GM10266 (cell line): ENCODE measurements around the gene CHST11.

Source experiments
- DNase-seq: peaks from one replicate; pipeline ENCODE4 v3.0.0; 2012; ENCODE audit errors: extremely low spot score
- TF ChIP-seq, protein P1 (sequence below): IDR thresholded peaks from 2 replicates; pipeline ENCODE4 v1.5.1; 2012; ENCODE audit warnings: mild to moderate bottlenecking, low read depth; ENCODE audit not compliant: control insufficient read depth, insufficient read depth; ENCODE audit errors: missing control alignments

Gene CHST11

DNA sequence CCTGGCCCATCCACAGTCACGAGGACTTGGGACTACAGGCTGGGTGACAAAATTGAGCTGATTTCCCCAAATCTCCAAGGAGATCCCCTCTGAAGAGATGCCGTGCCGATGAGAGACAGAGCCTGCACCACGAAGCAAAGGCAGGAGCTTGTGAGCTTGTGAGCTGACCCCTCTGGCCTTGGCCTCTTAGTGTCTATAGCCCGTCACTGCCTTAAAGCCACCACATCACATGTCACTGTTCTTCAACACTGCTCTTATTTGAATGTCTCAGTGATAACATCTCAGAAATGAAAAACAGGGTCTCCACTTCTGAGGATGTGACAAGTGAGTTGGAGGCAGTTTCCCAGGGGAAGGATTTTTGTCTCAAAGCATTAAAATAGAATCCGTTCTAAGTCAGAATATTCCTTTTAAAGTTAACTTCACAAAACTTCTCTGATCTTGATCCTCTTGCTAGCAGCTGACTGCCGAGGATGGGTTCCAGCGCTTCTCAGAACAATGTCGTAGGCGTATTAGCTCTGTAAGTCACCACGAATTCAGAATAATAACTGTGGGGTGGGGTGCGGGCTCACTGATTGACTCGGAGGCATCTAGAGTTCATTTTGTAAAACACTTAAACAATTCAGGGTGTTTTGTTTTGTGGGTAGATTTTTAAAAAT lies 37.5 kb downstream of the CHST11 start:
- TF ChIP-seq, protein P1, sequence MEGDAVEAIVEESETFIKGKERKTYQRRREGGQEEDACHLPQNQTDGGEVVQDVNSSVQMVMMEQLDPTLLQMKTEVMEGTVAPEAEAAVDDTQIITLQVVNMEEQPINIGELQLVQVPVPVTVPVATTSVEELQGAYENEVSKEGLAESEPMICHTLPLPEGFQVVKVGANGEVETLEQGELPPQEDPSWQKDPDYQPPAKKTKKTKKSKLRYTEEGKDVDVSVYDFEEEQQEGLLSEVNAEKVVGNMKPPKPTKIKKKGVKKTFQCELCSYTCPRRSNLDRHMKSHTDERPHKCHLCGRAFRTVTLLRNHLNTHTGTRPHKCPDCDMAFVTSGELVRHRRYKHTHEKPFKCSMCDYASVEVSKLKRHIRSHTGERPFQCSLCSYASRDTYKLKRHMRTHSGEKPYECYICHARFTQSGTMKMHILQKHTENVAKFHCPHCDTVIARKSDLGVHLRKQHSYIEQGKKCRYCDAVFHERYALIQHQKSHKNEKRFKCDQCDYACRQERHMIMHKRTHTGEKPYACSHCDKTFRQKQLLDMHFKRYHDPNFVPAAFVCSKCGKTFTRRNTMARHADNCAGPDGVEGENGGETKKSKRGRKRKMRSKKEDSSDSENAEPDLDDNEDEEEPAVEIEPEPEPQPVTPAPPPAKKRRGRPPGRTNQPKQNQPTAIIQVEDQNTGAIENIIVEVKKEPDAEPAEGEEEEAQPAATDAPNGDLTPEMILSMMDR: no peak
- no peak for DNase-seq

DNA sequence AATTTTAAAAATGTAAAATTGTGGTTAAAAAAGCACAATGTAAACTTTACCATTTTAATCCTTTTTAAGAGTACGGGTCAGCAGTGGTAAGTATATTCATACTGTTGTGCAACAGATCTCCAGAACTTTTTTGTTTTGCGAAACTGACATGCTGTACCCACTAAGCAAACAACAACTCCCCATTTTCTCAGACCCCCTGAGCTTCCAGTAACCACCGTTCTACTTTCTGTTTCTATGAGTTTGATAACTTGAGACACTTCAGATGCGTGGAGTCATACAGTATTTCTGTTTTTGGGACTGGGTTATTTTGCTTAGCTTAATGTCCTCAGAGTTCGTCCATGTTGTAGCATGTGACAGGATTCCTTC lies 38.0 kb downstream of the CHST11 start:
- TF ChIP-seq, protein P1: no peak
- DNase-seq: no peak

DNA sequence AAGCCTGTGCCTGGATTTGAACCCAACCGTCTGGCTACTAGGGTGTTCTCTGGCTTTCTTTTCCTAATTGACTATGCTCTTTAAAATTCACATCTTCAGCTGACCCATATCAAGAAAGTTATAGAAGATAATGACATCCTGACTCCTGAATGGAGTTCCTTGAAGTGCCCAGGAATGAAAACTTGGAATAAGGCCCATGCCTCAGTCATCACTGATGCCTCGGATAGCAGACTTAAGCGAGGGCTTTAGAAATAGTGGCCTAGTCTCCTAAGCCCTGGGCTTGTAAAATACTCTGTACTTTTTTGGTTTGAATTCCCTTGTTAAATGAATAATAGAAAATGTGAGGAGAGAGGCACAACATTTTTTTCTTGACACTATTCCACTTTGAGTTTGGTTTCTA lies 39.0 kb downstream of the CHST11 start:
- TF ChIP-seq, protein P1: no peak
- no peak for DNase-seq

DNA sequence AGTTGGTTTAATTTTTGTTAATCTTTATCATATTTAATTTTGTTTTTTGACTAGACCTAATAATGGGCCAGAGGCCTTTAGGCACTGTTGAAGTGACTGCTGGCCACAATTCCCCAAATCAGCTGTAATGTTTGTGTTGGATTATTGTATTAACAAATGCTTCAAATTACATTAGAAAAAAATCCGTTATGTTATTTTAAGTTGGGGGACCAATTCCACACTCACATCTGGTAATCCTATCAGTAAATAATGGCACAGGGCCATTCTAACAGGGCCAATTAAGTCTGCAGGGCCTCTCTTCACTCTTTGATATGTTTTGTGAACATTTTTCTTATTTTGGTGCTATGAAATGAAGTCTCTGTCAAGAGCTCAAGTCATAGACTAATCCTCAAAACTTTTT lies 39.6 kb downstream of the CHST11 start:
- no peak for DNase-seq
- TF ChIP-seq, protein P1: no peak

DNA sequence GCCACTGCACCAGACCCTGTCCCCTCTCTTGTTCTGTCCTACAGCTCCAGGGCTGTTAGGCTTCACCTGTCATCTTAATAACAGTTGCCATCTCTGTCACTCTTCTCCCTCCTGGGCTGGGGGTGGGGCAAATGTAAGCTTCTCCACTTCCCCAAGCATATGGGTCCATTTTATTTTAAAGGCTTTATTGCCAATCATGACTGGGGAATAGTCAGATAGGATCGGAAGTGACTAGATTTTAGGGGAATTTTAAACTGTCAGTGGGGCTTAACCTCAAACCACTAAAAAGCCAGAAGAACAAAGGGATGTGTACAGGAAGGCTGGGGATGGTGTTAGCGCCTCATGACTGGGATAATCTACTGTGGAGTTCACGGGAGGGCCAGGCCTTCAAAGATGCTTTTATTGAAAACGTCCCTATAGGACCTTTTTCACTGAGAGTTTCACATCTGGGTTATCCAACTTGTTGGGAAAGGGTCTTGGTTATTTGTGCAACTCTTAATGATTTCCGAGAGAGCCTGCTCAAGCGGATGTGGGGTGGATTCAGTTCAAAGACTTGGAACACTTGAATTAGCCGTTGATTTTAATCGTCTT lies 41.6 kb downstream of the CHST11 start:
- no peak for DNase-seq
- TF ChIP-seq, protein P1: no peak

DNA sequence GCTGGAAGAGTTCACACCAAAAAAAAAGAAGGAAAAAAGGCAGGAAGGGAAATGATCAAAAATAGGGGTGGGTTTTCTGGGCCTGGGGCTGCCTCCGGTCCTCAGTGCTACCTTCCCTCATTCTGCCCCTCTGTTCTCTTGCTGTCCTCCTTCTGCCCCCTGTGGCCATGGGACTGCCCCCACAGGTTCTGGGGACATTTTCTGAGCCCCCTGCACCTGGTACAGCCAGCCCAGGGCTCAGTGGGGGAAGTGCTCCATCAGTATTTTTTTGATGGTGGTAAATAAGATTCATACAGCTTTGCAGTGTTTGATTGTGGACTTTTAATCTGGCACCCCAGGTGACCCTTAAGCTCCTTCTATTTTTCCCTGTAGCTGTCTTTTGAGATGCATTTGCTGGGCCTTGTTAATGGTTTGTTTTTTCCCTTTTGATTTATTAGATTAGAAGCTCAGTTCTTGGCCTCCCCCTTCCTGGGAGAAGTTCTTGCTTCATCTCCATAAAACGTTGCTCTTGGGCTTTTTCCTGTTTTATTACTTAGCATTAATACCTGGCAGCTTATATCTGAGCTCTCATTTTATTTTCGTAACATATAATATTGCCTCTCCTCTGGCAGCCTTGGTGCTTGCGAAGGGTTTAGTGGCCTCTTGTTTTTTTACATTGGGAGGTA lies 43.1 kb downstream of the CHST11 start:
- DNase-seq: no peak
- TF ChIP-seq, protein P1: no peak

DNA sequence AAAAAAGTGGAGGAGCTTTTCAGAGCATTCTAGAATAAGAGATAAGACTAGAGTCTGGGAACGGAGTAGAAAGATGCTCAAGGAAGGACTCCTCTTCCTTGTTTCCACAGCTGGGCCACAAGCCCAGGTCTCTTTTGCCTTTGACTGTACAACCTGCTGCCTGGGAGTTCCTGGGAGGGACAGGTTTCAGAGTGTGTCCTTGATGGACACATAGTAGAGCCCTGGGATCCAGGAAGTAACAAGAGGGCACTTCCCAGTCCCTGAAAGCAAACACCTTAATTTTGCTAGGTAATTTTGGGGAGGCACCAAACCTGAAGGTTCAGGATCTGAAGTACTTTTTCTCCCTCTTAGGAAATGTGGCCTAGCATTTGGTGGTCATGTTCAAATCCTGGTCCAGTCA lies 44.4 kb downstream of the CHST11 start:
- no peak for DNase-seq
- TF ChIP-seq, protein P1: no peak
